NCI-H345 treated with DMSO at 0.1 percent for 48 hours (cell line): ENCODE measurements around the gene ADAT3.

ENCODE experiments used
- DNase-seq: peaks from one replicate; lab custom pipeline; 2025; ENCODE audit not compliant: unreplicated experiment; lab: John Stamatoyannopoulos, UW

The ADAT3 gene

DNA sequence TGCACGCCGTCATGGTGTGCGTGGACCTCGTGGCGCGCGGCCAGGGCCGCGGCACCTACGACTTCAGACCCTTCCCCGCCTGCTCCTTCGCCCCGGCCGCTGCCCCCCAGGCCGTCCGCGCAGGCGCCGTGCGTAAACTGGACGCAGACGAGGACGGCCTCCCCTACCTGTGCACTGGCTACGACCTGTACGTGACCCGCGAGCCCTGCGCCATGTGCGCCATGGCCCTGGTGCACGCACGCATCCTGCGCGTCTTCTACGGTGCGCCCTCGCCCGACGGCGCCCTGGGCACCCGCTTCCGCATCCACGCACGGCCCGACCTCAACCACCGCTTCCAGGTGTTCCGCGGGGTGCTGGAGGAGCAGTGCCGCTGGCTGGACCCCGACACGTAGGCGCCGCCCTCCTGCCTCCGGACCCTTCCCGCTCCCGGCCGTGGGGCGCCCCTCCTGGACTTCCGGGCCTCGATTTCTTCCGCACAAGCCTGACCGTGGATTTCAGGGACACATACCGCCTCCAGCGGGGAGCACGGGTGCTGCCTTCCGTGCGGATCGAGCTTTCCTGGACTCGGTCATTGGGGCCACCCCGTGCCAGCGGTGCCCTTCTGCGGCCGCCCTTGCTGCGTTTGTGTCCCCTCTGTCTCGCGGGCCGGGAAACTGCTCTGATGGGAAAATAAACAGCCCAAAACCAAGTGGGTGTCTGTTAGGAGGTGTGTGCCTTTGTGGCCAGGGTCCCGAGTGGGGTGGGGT lies 7.7 kb downstream of the ADAT3 start:
- no peak for DNase-seq

DNA sequence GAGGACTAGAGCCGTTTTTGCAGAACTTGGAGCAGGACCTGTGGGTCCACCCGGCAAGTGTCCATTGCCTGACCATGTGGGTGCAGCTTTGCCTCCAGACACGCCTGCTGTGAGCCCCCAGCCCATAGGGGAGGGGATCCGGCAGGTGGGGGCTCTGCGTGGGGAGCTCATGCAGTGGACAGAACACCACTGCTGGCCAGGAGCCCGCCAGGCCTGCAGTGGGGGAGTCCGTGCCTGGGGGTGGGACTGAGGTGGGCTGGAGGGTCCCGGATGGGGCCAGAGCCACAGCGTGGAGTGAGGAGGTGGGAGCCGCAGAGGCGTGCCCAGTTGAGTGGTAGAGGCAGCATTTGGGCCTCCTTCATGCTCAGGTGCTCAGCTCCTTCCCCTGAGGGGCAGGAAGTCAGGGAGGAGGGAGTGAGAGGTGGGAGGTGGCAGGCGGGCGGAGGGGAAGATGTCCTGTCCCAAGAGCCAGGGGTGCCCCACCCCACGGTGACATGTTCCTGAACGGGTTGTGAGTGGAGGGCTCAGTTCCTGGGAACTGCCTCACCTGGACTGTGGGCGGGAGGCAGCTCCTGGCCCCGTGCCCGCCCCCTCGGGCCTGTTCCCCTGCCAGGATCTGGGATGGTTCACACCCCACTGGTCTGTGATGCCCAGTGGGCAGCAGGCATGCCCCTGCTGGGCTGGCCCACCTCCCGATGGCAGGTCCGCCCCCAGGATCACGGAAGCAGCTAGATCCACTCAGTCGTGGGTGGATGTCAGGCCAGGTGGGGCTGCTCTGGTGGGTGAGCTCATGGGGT lies 8.8 kb downstream of the ADAT3 start:
- DNase-seq, result no peak

DNA sequence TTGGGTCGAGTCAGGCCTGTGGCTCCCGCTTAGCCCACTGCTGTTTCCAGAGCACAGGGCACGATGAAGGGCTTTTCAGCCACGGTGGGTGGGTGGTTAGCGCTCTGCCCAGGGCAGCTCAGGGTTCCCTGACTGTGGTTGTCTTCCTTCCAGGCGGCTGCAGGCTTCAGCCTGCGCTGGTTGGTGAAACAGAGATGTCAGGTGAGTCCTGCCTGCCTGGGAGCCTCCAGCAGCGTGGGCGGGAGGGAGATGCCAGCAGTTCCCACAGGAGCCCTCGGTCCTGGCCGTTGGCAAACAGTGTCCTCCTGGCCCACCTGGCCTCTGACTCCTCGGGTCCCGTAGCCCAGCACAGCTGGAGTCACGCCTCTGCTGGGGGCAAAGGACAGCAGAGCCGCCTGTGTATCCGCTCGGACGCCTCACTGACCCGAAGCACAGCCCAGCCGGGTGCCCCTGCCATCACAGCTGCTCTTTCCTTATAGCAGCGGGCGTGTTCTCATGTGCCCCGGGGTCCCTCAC lies 9.7 kb downstream of the ADAT3 start:
- DNase-seq, result no peak

DNA sequence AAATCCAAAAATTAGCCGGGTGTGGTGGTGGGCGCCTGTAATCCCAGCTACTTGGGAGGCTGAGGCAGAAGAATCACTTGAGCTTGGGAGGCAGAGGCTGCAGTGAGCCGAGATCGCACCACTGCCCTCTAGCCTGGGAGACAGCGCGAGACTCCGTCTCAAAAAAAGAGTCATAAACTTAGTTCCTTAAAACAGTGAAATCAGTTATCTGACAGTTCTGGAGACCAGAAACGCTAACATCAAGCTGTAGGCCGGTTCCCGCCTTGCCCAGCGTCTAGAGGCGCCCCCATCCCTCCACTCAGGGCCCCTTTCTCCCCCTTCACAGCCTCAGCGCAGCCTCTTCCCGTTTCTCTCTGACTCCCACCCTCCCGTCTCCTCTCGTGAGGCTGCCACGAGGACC lies 11.9 kb downstream of the ADAT3 start:
- no peak for DNase-seq

DNA sequence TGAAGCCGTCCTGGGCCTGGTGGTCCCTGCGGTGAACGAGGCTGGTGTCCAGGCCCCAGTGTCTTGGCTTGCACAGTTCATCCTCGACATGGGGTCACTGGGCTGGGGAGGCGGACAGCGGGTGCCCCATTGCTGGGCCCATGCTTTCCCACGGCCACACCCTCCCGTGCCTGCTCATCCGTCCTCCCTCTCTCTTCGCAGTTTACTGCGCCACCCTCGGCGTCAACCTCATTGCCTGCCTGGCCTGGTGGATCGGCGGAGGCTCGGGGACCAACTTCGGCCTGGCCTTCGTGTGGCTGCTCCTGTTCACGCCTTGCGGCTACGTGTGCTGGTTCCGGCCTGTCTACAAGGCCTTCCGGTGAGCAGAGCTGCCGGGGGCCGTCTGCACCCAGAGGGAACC lies 12.7 kb downstream of the ADAT3 start:
- no peak for DNase-seq

DNA sequence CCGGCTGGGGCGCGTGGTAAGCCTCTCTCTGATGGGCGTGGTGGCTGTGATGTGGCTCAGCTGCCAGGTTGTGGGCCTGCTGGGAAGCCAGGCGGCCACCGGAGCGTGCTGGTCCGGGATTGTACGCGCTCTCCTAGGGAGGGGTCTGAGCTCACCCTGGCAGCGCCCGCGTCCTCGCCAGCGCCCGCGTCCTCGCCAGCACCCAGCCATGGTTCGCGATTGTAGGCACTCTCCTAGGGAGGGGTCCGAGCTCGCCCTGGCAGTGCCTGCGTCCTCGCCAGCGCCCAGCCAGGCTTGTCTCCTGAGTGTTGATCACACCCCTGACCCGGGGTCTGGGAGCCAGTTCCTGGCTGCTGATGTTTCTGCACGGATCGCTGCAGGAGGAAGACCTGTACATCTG lies 13.8 kb downstream of the ADAT3 start:
- no peak for DNase-seq

DNA sequence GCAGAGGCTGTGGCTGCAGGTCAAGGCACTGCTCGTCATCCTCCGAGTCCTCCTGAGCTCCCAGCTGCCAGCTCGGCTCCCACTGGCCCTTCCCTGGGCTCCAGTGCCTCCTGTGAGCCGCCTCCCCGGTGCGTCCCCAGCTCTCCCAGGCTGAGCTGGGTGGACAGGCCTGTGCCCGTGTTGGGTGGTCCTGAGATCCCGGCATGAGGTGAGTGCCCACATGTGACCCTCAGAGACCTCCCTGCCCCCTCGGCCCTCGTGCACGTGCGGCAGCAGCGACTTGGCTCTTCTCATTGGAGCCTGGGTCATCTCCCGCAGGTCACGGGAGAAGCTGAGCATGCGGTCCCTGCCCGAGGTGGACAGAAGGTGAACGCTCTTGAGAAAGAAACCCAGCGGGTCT lies 15.4 kb downstream of the ADAT3 start:
- no peak for DNase-seq

DNA sequence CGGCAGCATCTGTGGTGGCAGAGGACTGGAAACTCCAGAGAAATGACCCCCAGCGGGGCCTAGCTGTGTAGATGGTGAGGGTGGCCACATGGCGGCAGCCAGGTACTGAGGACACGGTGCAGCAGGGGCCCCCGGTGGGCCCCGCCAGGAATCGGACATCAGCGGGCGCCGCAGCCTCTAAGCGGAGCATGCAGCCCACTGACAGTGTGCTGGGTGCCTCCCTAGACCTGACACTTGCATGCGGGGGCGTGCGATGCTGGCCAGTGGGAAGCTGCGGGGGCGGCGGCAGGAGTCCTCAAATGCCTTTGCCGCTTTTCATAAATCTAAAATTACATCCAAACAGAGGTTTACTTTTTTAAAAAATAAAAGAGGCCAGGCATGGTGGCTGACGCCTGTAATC lies 16.1 kb downstream of the ADAT3 start:
- no peak for DNase-seq

DNA sequence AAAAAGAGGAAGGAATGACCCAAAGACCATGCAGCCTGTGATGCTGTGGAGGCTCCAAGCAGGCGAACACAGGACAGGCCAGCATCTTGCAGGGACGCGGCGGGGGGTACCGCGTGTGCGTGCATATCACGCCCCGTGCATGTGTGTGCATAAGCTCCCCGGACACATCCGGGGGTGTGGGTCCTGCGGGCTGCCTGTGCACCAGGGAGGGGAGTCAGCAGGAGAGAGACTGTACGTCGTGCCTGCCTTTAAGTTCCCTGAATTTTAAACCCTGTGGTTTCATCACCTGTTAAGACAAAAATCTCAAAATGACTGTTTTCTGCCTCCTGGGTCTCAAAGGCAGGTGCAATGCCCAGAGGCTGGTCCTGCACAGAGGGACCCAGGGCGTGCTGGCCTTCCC lies 16.6 kb downstream of the ADAT3 start:
- no peak for DNase-seq

DNA sequence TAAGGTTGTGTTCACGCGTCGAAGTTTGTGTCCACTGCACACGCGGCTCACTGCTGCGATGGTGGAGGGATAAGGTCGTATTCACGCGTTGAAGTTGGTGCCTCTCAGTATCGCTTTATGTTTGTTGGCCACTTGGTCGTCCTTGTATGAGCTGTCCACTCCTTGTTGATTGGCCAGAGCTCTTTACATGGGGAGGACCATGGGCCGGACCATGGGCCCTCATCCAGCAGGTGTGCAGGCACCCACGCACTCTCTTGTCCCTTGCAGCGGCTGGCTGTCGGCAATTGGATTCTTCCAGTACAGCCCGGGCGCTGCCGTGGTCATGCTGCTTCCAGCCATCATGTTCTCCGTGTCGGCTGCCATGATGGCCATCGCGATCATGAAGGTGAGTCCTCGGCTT lies 17.6 kb downstream of the ADAT3 start:
- DNase-seq, result no peak

DNA sequence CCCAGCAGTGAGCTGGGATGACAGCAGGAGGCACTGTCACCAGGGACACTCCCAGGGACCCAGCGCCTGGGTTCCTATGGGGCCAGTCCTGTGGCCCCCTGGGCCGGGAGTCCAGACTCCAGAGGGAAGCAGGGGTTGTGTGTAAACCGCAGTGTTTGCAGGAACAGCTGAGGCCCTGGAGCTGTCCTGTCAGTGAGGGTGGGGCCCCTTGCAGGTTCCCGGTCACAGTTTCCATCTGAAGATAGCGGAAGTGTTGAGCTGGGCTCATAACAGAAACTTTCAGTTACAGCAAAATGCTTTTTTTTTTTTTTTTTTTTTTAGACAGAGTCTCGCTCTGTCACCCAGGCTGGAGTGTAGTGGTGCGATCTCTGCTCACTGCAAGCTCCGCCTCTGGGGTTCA lies 18.1 kb downstream of the ADAT3 start:
- no peak for DNase-seq

DNA sequence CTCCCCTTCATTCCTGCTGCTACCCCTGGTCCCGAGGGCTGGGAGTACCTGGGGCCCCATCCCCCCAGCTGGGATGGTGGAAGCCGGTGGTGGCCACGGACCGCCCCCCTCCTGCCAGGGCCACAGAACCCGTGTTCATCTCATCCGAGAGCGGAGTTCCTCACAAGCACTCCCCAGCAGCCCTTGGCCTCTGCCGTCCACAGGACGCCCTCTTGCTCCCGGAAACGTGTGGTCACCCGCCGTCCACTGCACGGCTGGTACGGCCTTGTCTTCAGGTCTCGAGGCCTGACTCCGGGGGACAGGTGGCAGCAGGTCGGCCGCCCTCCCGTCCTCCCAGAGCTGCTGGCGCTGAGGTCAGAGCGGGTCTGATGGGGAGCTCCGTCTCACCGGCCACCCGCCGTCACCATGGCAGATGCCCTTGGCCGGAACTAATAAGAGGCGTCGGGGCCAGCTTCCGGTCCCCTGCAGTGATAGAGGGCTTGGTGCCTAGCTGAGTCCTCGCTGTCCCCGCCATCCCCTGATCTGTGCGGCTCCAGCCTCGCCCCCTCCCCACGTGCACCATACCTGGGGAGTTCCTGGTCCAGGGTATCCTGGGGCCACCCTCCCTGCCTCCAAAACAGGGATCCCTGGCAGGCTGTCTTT lies 19.2 kb downstream of the ADAT3 start:
- DNase-seq, result no peak

DNA sequence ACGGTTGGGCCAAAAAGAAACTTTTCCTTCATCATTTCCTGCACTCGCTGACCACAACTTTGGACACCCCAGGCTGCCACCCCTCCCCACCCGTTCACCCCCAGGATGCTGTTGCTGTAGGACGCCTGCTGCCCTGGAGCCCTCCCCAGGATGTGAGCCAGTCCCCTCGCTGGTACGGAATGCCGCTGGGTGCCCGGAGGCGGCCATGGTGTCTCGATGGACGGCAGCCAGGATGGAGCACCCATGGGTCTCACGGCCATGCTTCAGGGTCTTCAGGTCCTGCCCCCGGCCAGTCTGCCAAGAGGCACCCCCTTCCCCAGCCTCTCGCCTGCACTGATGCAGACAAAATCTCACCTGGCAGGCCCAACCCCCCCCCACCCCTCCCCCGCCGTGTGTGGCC lies 20.3 kb downstream of the ADAT3 start:
- DNase-seq, result no peak

DNA sequence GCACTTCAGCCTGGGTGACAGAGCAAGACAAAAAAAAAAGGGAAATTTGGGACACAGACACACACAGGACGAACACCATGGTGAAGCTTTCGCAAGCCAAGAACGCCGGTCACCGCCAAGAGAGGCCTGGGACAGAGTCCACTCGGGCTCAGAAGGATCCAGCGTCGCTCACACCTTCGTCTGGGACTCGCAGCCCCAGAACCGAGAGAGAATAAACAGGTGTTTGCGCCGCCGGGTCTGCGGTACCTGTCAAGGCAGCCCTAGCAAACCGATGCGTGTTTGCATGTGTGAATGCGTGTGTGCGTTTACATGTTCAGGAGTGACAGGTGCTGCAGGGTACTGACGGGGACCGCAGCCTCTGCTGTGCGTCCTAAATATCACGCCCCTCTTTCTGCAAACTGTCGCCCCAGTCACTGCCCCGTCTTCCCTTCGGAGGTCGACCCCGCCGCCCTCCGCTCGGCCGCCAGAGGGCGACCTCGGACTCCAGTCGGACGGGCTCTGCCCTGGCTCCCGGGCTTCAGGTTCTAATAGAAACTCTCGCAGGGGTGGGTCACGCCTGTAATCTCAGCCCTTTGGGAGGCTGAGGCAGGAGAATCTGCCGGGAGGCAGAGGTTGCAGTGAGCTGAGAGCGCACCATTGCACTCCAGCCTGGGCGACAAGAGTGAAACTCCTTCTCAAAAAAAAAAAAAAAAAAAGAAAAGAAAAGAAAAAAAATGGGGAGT lies 24.0 kb downstream of the ADAT3 start:
- DNase-seq, result peak; percentile 44

DNA sequence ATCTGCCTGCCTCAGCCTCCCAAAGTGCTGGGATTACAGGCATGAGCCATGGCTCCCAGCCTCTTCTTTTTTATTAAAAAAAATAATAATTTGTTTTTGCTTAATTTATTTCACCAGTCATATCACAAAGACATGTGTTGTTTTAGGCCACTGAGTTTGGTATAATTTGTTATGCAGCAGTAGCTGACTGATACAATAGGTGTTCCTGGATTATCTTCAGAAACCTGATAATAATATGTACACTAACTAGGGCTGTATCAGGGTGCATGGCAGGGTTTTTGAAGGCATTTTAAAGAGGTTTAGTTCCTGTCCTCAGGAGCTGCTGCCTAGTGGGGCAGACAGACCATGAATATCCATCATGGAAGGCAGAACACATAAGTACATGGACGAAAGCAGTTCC lies 26.2 kb downstream of the ADAT3 start:
- DNase-seq, result no peak

DNA sequence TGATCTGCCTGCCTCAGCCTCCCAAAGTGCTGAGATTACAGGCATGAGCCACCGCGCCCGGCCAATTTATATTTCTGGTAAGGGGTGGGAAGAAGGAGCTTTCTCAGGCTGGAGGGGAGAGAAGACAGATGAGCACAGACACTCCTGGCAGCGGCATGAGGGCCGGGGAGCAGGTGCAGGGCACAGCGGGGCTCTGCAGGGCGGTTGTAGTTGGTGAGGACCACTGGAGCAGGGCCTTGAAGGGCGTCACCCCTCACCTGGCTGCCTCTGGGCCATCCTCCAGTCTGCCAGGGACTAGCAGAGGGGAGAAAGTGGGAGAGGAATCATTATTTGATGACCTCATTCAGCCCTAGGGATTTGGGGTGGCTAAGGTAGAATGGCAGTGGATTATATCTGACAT lies 27.2 kb downstream of the ADAT3 start:
- DNase-seq, result no peak

DNA sequence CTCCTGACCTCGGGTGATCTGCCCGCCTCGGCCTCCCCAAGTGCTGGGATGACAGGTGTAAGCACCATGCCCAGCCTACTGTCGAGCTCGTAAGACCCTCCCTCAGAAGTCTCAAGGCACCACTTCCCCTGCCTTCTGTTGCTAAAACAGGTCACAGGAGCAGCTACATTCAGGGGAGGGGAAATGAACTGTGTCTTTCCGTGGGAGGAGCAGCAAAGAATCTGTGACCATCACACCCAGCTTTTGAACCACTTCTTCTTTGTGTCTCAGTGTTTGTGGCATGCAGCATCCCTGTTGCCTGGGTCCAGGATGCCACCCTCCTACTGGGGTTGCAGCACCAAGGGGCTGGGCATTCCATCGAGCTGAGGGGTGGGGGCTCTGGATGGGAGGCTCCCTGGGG lies 28.0 kb downstream of the ADAT3 start:
- DNase-seq, result no peak

DNA sequence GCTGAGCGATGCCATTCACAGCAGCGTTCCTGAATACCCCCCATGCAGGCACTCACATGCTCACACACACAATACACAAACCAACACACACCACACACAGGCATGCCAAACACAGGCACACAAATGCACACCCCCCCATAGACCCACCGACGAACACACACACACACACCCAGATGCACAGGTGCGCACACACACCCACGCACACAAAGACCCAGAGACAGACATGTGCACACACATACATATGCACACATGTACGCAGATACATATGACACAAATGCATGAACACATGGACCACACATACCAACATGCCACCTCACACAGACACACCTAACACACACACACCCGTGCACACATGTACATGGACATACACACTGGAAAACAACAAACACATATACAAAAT lies 28.7 kb downstream of the ADAT3 start:
- DNase-seq, result no peak

DNA sequence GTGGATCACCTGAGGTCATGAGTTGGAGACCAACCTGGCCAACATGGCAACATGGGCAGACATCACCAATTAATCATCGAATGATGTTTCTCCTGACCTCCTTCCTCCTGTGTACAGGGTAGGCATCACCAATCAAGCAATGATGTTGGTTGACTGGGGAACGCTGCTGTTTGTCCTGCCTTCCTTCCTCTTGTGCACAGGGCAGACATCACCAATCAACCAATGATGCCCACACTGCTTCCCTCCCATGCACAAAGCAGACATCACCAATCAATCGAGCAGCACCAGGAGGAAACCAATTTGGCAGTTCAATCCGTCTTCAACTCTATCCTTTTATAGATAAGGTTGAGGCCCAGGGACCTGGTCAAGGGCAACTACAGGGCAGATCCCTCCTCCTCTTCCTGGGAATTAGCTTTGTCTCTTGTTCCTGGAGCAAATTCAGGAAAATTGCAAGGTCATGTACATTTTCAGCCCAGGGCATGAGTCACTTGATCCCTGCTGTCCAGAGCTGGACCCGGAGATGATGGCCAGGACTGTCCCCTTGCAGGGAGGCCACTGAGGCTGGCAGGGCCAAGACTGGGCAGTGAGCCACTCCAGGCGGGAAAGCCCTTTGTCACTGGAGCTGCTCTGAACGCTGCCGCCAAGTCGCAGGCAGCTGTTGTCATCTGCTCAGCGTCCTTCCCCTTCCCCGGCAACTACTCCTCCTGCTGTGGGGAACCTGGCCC lies 30.4 kb downstream of the ADAT3 start:
- no peak for DNase-seq

DNA sequence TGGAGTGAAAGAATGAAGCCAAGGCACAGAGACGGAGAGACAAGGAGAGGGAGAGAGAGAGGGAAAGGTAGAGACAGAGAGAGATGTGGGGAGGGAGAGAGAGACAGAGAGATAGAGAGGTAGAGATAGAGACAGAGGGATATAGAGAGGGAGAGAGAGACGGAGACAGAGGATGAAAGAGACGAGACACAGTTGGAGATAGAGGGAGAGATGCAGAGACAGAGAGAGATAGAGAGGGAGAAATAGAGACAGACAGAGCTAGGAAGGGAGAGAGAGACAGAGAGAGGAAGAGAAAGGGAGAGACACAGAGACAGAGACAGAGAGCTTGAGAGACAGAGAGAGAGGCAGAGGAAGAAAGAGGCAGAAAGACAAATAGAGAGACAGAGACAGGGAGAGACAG lies 31.2 kb downstream of the ADAT3 start:
- DNase-seq, result no peak
